ENCODE results near the gene CNN3.
A peak's percentile ranks its signal among the peaks of the same experiment; 100 is the strongest.
"Not testable (repeated sequence)": the region's sequence is repeated elsewhere in the genome, so short reads cannot be mapped to it uniquely, and the experiment has no call there.

CNN3 gene

GRCh38 chr1:94949681-94950661 is 23.1 kb upstream of the CNN3 start:
- no peak for DNase-seq

DNA sequence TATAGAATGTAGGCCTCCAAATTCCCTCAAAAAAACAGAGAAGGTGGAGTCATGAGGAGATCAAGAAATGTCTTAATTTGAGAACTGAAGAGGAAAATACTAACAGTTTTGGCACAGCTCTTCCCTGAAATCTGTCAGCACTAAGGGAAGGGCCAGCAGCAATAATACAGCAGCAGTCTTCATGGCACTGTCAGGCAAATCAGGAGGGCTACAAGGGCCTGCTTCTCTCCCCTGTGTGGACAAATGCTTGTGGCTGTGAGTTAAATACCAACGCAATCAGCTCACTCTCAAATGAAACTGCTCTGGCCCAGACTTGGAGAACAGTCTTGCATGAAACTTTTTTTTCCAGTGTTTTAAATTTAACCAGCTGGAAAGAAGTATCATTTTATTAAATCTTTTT is 20.5 kb upstream of the CNN3 start:
- DNase-seq, result no peak

DNA sequence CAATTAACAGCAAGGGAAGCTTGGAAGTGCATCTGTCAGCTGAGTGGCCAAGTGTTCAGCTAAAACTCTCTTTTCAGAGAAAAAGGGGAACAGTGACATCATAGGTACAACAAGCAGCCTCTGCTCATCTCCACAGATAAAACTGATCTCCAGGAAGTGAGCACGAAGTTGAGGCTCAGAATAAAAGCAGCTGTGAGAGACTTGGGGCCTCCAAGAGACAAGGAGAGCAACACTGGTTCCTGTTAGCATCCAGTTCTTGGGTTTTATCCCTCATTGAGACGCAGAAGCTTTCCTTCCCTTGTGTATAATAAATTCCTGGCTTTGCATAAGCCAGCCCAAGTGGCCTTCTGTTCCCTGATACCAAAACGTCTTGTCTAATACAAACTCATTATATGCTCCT is 20.0 kb upstream of the CNN3 start:
- peak; percentile 39 for DNase-seq

- no peak for DNase-seq
These were observed 15.5 kb upstream of the CNN3 start for GRCh38 chr1:94942171-94943128.

DNA sequence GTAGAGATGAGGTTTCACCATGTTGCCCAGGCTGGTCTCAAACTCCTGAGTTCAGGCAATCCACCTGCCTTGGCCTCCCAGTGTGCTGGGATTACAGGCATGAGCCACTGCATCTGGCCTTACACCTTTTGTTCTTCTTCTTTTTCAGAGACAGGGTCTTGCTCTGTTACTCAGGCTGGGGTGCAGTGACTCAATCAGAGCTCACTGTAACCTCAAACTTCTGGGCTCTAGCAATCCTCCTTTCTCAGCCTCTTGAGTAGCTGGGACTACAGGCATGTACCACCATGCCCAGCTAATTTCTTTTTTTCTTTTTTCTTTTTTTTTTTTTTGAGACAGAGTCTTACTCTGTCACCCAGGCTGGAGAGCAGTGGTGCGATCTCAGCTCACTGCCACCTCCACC is 14.6 kb upstream of the CNN3 start:
- DNase-seq, result not testable (repeated sequence)

GRCh38 chr1:94940738-94941137 is 13.8 kb upstream of the CNN3 start:
- no peak for DNase-seq

- DNase-seq, result no peak
These were observed 10.9 kb upstream of the CNN3 start for GRCh38 chr1:94937820-94938219.

- DNase-seq, result no peak
These were observed 10.1 kb upstream of the CNN3 start for GRCh38 chr1:94936861-94937620.

DNA sequence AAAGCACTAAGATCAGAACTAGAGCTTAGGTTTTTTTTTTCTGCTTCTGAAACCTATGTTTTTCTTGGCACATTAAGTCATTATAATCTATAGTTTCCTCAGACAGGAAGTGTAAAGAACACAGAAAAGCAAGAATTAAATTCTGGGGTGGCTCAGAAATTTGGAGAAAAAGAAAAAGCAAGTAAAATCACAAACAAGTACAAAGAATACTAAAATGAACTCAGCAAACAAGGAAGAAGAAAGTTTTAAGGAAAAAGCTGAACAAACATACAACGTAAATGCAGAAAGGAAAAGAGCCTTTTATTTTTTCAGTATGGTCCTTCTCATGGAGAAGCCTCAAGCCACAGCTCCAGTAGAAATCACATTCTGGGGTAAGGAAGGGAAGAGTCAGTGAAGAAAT is 8.6 kb upstream of the CNN3 start:
- no peak for DNase-seq

DNA sequence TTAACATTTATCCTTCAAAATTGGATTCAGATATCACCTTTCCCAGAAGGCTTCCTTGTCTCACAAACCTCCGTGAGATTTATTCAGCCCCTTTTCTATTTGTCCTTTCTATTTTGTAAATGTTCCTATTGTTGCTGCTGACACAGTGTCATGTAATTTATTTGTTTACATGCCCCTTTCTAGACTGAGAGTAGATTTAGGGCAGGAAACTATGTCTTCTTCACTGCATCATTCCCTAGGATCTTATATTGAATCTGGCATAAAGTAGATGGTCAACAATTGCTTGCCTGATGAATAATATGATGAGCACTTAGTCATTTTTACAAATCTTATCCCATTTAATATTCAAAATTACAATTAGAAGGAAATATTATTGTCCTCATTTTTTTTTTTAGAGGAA is 8.1 kb upstream of the CNN3 start:
- no peak for DNase-seq

DNA sequence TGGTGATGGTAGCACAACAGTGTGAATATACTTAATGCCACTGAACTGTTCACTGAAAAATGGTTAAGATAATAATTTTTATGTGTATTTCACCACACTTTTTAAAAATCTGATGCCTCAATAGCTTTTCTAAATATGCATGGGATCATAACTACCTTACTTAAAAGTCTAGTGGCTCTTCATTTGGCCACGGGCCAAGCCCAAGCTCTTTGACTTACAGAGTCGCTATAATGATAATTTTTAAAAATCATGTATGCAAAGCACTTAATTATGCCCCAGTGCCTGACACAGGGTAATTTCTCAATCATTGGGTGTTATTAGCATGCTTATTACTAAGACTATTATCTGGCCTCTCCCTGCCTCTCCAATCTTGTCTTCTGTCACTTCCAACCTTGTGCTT is 7.6 kb upstream of the CNN3 start:
- DNase-seq, result no peak

DNA sequence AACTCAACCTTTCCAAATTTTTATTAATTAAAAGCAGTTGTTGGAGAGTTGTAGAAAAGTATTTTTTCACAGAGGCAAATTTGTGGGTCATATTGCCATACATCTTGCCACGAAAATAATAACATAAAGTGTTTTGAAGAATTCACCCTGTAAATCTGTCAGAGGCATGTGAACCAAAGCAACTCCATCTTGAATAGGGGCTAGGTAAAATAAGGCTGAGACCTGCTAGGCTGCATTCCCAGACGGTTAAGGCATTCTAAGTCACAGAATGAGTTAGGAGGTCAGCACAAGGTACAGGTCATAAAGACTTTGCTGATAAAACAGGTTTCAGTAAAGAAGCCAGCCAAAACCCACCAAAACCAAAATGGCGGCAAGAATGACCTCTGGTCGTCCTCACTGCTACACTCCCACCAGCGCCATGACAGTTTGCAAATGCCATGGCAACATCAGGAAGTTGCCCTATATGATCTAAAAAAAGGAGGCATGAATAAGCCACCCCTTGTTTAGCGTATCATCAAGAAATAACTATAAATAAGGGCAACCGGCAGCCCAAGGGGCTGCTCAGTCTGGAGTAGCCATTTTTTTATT is 4.4 kb upstream of the CNN3 start:
- DNase-seq, result no peak

- no peak for DNase-seq
These were observed 2.7 kb upstream of the CNN3 start for GRCh38 chr1:94929351-94930217.

DNA sequence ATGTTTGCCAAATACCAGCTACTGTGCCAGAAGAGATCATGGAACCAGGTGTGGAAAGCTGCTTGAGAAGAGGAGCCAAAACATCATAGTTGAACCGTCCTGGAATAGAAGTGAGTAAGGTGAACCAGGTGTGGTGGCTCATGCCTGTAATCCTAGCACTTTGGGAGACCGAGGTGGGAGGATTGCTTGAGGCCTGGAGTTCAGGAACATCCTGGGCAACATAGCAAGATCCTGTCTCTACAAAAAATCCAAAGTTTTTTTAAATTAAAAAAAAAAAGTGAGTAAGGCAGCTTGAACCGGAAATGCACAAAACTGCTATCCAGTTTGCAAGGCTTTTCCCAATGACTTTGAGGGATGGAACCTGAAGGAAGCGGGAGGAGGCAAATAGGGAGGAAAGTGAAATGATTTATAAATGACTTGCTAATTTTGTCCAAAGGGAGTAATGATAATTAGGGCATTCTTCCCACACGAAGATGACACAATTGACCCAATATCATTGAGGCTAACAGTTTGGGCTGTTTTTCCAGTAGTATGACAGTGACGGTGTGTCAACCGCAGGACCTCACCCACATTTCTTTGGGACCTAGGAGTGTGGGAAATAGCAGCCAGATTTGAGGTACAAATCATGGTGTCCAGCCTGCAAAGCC is 1.5 kb upstream of the CNN3 start:
- no peak for DNase-seq

GRCh38 chr1:94927405-94928175 is 680 bp upstream of the CNN3 start:
- DNase-seq, result peak; percentile 80

GRCh38 chr1:94926126-94926914 is 590 bp downstream of the CNN3 start:
- DNase-seq, result peak; percentile 81

- peak; percentile 85 for DNase-seq
These were observed 1.3 kb downstream of the CNN3 start for GRCh38 chr1:94925561-94926125.

GRCh38 chr1:94925004-94925403 is 1.9 kb downstream of the CNN3 start:
- no peak for DNase-seq

Data from NCI-H82 (cell line).